Cortex of kidney (tissue), 1 donor: ENCODE data around the gene SNED1.

ENCODE experiments used
- DNase-seq: peaks from one replicate; lab custom pipeline; 2025; lab: John Stamatoyannopoulos, UW

SNED1 gene

GRCh38 chr2:240992572-240993291 is 5.7 kb upstream of the SNED1 start:
- DNase-seq: no peak

- no peak for DNase-seq
These were observed 4.8 kb upstream of the SNED1 start for GRCh38 chr2:240993446-240994170.

GRCh38 chr2:240994171-240994896 is 4.1 kb upstream of the SNED1 start:
- DNase-seq: no peak

DNA sequence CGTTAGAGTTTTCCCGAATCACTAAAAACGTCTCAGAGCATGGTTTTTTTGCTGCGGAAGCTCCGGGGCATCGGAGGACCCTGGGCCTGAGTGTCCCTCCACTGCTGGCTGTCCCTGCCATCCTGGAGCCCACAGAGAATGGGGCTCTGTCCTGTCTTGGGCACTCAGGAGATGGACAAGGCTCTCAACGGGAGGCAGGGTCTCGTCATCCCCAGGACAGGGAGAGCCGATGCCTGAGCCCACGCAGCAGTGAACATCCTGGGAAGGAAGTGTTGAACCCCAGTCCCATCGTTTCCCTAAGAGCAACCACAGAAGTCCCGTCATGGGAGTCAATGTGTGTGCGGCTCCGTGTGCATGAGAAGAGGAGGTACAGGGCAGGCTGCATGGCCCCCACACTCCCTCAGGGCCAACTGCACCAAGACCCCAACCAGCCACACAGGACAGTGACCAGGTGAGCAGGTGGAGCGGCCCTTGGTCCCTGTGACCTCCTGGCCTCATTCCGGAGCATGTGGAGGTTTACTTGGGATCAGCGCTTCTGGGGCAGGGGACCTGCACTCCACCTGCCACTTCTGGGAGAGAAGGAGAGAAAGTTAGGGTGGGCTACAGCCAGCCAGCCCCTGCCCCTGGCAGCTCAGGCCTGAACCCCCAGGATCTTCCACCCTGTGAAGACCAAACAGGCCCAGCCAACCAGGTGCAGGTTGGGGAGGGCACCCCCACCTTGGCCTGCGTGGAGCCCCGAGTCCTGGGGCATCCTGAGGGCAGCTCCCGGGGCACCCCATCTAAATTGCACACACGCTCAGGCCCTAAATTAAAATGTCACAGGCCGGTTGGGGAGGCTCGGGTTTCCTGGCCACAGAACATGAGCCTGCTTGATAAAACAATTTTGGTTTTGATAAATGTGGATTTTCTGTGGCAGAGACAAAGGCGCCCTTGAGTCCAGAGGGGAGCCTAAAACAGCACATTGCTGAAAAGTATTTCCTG is 3.1 kb upstream of the SNED1 start:
- DNase-seq: no peak

DNA sequence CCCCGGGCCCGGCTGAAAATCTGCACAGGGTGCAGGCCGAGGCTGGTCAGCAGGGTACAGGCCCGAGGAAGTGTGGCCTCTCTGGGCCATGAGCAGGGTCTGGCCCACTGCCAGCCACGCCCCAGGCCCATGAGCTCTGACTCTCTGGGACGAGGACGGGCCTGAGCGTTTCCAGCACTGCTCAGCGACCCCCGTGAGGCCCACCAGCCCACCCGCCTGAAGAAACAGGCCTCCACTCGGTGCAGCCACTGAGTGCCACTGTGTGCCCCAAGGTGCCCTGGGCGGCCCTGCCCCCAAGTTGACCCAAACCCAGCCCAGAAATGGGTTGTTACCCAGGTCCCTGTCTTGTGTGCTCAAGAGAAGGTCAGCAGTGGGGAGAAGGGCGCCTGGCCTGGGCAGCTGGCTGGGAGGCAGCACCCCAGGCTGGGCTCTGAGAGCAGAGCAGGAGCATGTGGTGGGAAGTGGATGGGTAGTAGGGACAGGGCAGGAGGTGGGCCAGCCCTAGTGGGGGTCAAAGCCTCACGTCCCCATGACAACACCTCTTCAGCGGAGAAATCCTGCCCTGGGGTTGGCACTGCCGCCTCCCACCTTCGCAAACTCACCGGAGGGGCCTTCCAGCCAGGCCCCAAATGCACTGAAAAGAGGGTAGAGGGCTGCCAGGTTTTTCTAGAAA is 2.1 kb upstream of the SNED1 start:
- DNase-seq: no peak

- no peak for DNase-seq
These were observed 1.6 kb upstream of the SNED1 start for GRCh38 chr2:240996834-240997140.

GRCh38 chr2:240997141-240997855 is 1.1 kb upstream of the SNED1 start:
- DNase-seq: no peak

DNA sequence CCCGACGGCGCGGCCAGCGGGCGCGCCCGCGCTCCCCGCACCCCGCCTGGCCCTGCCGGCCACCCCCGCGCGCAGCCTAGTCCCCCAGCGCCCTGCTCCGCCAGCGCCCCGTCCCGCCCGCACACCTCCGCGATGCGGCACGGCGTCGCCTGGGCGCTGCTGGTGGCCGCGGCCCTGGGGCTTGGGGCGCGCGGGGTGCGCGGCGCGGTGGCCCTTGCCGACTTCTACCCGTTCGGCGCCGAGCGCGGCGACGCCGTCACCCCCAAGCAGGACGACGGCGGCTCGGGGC is 232 bp downstream of the SNED1 start:
- DNase-seq: no peak

GRCh38 chr2:240998995-240999791 is 775 bp downstream of the SNED1 start:
- no peak for DNase-seq

DNA sequence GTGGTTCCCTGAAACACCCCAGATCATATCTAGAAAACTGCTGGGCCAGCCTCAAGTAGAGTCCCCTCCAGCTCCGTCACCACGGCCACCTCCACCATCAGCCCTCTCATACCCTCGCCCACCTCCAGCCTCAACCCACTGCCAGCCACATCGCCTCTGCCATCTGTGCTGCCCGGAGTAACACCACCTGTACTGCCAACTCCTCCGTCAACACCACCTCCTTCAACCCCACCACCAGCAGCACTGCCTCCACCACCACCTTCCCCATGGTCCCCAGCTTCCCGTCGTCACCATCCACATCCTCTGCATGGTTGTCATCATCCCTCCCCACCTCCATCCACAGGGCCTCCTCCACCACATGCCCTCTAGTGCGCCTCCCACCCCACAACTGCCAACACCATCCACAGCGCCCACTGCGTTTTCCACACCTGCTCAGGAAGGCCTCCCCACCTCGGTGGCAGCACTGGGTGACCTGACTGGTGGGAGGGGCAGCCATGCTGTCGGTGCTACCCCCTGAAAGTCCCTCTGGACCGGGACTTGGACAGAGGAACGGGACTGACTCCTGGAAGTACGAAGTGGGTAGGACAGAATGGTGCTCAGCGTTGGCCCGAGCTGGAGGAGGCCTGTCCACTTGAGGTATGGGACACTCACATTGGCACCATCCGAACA is 1.6 kb downstream of the SNED1 start:
- no peak for DNase-seq

GRCh38 chr2:241000831-241001321 is 2.5 kb downstream of the SNED1 start:
- no peak for DNase-seq

DNA sequence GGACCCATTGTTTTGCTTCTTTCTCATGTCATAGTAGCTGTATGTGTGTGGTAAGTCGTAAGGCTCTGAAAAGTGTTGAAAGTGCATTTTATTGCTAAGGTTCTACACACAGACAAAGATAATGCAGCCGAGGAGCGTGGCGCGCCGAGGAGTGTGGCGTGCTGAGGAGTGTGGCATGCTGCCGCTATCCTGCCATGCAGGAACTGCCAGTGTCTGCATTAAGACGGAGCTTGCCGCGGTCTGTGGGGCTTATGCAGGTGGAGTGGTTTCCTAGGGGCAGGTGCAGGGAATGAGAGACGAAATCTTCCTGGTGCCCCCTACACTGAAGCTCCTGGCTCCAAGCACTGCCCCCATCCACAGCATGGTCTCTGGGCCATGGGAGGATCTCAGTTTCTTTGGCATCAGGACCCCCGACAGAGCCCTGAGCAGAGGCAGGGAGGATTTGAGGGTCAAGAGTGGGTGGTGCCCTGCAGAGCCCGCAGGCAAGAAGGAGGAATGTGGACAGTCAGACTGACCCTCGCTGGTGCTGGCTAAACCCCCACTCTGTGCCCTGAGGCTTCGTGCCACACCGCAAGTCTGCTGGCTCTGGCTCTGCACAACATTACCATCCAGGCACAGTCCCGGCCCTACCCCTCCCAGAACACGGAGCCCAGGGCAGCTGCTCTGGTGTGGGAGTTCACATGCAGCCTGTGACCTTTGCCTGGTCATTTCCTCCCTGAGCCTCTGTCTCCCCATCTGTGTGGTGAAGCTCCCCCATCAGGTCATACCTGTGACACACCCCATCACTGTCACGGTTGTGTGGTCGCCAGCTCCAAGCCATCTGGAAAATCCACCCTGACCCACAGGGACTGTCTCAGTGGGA is 3.2 kb downstream of the SNED1 start:
- DNase-seq: no peak

DNA sequence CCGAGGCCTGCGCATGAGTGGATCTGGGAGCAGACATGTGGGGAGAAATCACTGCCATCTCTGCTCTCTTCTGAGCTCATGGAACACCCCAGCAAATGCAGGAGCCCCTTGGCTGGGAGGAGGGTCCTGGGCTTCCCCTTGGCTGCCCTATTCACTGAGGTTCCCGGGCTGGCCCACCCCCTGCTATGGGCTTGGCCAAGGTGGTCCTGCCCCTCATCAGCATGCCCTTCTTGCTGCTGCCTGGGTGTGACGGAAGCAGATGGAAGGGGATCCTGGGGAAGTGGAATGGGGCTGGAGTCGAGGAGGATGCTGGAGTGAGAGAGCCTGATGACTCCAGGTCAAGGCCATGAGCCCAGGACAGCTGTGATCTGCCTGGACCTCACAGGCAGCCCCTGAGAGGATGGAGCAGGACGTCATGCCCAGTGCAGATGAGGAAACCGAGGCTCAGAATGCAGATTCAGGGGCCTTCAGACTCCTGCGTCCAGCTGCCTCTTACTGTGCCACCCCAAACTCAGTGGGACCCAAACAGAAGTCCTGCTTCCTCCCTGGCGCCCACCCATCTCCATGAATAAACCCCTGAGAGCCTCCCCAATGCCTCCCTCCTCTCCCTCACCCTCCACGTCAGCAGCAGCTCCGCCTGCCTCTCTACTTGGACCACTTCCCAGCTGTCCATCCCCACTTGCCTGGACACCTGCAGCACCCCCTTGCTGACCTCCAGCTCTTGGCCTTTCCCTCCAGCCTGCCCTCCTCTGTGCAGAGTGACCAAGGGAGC is 4.0 kb downstream of the SNED1 start:
- DNase-seq: no peak

GRCh38 chr2:241003047-241003360 is 4.6 kb downstream of the SNED1 start:
- no peak for DNase-seq

GRCh38 chr2:241003369-241003768 is 5.0 kb downstream of the SNED1 start:
- DNase-seq: no peak

DNA sequence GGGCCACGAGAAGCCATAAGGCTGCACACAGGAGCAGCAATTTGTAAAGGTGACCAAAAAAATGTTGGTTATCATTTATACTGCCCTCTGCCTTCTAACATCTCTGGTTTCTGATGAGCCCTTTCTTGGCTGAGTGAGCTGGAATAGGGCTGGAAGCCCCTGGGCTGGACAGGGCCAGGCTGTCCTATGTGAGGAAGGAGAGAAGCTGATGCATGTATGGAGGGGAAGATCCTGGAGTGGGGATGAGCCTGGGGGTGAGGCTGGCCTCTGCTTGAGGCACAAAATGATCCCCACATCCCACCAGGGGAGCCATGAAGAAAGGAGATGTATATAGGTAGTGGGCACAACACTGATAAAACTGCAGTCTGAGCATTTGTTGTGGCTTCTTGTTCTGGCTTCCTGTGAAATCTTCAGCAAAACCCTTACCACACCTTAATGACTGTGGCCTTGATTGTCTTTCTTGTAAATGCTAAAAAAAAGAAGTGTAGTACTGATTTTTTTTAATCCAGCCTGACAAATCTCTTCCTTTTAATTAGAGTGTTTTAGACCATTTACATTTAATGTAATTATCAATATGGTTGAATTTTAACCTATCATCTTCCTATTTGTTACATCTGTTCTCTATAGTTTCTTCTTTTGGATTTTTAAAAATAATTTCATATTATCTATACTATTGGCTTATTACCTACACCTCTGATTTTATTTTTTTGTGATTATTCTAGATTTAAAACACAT is 5.6 kb downstream of the SNED1 start:
- DNase-seq: no peak

DNA sequence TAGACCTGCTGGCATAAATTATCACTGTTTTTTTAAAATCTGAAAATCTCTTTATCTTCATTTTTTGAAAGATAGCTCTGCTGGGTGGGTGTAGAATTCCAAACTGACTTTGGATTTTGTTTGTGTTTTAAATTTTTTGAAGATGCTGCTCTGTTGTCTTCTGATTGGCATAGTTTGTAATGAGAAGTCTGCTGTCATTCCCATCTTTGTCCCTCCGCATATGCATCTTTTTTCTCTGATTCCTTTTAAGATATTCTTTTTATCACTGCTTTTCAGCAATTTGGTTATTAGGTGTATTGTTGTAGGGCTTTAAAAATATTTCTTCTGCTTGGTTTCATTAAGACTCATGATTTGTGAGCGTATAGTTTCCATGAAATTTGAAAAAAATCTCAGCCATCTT is 7.2 kb downstream of the SNED1 start:
- no peak for DNase-seq
